HG03520 (cell line): ENCODE results near the gene IGFBP1.

Source experiments
- ATAC-seq: cut with Tn5 transposase; IDR thresholded peaks from one replicate; pipeline ENCODE4 v1.9.1; 2021; ENCODE audit warnings: mild to moderate bottlenecking, moderate library complexity; ENCODE audit not compliant: unreplicated experiment

IGFBP1 gene

GRCh38 chr7:45898222-45898621, 9.9 kb downstream of the IGFBP1 start:
- ATAC-seq = no peak

GRCh38 chr7:45901566-45901965, 13.3 kb downstream of the IGFBP1 start:
- no peak for ATAC-seq

- ATAC-seq = no peak
Observed at GRCh38 chr7:45902820-45903219, 14.5 kb downstream of the IGFBP1 start.

GRCh38 chr7:45909561-45909960, 21.3 kb downstream of the IGFBP1 start:
- ATAC-seq = no peak

GRCh38 chr7:45910855-45911254, 22.6 kb downstream of the IGFBP1 start:
- no peak for ATAC-seq

GRCh38 chr7:45911311-45911710, 23.0 kb downstream of the IGFBP1 start:
- no peak for ATAC-seq

- no peak for ATAC-seq
Observed at GRCh38 chr7:45912972-45913371, 24.7 kb downstream of the IGFBP1 start.

- ATAC-seq = no peak
Observed at GRCh38 chr7:45914911-45915310, 26.6 kb downstream of the IGFBP1 start.

- ATAC-seq = no peak
Observed at GRCh38 chr7:45915606-45916005, 27.3 kb downstream of the IGFBP1 start.

- ATAC-seq = no peak
Observed at GRCh38 chr7:45917064-45917463, 28.8 kb downstream of the IGFBP1 start.

GRCh38 chr7:45917658-45918057, 29.4 kb downstream of the IGFBP1 start:
- peak; percentile 72 for ATAC-seq

- no peak for ATAC-seq
Observed at GRCh38 chr7:45918556-45918955, 30.3 kb downstream of the IGFBP1 start.

- no peak for ATAC-seq
Observed at GRCh38 chr7:45919231-45919784, 31.0 kb downstream of the IGFBP1 start.

- ATAC-seq = no peak
Observed at GRCh38 chr7:45919993-45920459, 31.7 kb downstream of the IGFBP1 start.

- no peak for ATAC-seq
Observed at GRCh38 chr7:45920502-45921380, 32.5 kb downstream of the IGFBP1 start, which contains the start of gene IGFBP3. TSS of gene IGFBP3 (minus strand) at chr7:45921272. CDS start at chr7:45921140, 132 bp downstream.

GRCh38 chr7:45921381-45921698, 33.1 kb downstream of the IGFBP1 start:
- no peak for ATAC-seq

- no peak for ATAC-seq
Observed at GRCh38 chr7:45921699-45922519, 33.6 kb downstream of the IGFBP1 start.

- ATAC-seq = no peak
Observed at GRCh38 chr7:45922810-45923209, 34.5 kb downstream of the IGFBP1 start.

- no peak for ATAC-seq
Observed at GRCh38 chr7:45923290-45923689, 35.0 kb downstream of the IGFBP1 start.

GRCh38 chr7:45923818-45924217, 35.5 kb downstream of the IGFBP1 start:
- ATAC-seq = no peak

- no peak for ATAC-seq
Observed at GRCh38 chr7:45924283-45924682, 36.0 kb downstream of the IGFBP1 start.

- no peak for ATAC-seq
Observed at GRCh38 chr7:45927721-45928120, 39.4 kb downstream of the IGFBP1 start.
